Measurements from ENCODE around the gene ATG16L2.
"Not testable (repeated sequence)": the region's sequence is repeated elsewhere in the genome, so short reads cannot be mapped to it uniquely, and the experiment has no call there.

The ATG16L2 gene

DNA sequence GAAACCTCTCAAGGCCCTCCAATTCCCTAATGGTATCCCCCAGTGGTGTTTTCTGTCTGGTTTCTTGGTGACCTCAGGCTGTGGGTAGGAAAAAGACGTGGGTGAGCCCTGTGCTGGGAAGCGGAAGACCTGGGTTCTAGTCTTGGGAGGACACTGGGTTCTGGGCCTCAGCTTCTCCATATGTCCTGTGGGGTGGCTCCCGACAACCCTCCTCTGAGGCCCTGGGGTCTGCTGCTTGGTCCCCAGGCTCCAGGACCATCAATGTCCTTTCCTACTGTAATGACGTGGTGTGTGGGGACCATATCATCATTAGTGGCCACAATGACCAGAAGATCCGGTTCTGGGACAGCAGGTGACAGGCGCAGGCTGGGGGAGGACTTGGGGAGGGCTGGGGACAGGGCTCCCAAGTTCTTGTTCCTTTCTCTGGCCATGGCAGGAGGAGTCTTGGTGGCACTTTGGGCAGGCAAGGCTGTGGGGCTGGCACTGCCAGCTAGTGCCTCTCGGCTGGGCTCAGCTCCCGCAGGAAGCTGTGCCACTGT is 12.8 kb downstream of the ATG16L2 start:
- DNase-seq, result no peak

DNA sequence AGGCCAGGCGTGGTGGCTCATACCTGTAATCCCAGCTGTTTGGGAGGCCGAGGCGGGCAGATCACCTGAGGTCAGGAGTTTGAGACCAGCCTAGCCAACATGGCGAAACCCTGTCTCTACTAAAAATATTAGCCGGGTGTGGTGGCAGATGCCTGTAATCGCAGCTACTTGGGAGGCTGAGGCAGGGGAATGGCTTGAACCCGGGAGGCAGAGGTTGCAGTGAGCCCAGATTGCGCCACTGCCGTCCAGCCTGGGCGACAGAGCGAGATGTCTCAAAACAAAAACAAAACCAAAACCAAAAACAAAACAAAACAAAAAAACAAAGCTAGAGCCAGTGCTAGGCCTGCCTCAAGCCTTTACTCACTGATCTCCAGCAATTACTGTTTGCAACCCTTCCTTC is 13.4 kb downstream of the ATG16L2 start:
- DNase-seq, result not testable (repeated sequence)

DNA sequence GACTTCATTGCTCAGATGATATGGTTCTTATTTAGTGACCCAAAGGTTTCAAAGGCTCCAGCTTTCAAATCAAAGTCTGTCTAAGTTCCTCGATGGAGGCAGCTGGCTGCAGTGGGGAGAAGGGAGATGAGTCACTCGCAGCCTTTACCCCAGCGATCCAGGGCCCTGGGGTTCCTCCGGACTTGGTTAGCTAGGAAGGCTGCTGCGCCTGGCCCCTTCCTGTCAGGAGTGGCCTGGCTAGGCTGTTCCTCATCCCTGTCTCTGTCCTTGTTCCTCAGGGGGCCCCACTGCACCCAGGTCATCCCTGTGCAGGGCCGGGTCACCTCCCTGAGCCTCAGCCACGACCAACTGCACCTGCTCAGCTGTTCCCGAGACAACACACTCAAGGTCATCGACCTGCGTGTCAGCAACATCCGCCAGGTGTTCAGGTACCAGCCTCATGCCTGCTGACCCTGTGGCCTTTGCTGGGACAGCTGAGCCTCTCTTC is 13.9 kb downstream of the ATG16L2 start:
- no peak for DNase-seq

DNA sequence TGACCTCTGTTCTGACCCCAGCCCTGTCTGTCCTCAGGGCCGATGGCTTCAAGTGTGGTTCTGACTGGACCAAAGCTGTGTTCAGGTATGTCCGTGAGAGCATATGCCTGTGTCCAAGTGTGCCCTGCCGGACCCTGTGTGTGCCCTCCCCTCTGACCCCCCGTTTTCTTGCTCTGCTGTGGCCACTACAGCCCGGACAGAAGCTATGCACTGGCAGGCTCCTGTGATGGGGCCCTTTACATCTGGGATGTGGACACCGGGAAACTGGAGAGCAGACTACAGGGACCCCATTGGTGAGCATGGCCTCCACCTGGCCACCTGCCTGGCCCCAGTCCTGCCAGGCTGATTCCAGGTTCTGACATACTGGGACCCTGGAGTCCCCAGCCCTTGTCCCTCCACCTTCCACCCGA is 14.5 kb downstream of the ATG16L2 start:
- DNase-seq, result no peak

DNA sequence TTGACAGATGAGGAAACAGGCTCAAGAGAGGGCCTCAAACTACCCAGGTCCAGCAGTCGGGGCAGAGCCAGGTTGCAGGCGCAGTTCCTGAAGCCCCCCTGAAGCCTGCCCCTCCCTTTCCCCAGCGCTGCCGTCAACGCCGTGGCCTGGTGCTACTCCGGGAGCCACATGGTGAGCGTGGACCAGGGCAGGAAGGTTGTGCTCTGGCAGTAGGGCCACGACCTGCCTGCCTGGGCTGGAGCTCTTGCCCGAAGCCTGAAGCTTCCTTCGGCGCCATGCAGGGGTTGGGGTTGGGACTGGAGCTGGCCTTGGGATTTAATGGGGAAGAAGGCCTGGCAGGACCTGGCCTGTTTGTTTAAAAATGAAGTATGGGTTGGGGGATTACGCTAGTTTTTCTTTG is 15.0 kb downstream of the ATG16L2 start:
- no peak for DNase-seq

DNA sequence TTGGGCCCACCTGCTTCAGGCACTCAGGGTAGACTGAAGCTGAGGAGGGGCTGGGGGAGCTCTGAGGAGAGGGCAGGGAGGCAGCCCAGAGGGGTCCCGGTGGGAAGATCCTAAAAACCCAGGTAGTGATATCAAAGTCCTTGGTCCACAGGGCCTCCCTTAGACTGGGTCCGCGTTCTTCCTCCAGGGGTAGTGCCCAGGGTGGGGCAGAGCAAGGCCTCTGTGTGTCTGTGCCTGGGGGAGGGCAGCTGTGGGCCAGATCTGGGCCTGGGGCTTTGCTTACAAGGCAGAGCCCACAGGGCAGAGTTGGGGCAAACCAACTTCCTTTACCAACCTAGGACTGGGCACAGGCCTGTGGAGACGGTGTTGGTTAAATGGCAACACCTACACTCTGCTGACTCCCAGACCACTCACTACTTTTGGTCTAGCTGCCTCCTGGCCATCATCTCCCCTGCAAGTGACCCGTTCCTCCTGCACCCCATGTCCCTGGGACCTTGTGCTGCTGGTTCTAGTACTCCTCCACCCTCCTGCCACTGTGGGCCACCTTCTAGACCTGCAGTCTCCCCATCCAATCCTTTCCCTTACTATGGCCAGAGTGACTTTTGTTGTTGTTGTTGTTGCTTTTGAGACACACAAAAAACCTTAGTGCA is 15.8 kb downstream of the ATG16L2 start:
- no peak for DNase-seq

DNA sequence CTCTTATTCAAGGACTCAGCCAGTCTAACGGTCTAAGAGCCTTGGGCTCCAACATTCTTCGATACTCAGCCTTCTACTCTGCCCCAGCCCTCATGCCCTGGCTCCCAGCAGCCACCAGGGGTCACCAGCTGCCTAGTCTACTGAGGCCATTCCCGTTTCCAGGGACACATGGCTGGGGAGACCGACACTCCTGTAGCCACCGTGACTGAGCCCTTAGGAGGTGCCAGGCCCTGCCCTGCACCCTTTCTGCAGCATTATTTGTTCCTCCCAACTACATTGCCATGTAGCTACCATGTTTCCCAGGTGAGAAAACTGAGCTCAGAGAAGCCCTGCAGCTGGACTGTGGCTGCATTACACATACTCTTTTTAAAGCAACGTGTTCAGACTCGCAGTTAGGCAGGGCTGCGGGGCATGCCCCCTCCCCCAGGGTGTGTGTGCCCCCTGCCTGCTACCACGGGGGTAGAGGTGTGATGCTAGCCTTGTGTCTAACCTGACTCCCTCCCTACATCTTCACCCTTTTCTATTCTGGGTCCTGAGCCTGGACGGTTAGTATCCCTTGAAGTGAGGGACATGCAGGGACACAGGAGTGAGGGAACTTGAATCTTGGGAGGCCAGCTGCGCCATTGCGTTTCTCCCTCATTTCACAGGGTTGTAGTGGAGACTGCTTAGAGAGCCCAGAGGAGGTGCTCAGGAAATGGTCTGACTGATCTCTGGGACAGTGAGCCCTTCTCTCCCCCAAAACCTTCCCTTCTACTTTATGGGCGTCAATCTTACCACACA is 17.5 kb downstream of the ATG16L2 start:
- DNase-seq, result peak; percentile 85

DNA sequence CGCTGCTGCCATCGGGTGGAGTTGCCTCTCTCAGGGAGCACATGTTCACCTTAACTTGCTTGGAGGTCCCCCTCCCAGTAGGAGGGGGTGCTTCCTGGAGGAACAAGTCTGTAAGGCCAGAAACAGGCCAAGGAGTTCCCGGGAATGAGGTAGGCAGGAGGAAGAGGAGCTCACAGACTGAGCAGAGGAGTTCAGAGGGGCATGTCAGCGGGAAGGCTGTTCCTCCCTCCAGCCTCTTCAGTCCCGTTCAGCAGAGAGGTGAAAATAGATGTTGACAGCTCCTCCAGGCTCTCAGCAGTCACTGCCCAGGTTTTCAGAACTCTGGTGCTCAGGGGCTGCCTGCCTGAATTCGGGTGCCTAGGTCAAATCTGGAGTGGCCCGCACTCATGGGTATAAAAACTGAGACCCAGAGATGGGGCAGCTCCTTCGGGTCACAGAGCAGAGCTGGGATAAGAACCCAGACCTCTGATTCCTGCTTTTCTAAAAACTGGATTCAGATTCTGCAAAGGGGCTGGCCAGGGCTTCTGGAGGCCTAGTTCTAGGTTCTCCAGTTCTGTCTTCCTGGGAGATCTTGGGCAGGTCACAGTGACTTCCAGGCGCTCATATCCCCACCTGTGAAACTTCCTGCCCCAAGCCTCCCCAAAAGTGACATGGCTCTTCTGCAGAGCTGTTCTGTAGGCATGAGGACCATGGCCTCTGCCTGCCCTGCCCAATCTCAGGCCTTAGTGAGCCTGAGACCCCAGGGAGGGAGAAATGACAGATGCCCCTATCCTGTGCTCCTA is 18.3 kb downstream of the ATG16L2 start:
- DNase-seq, result no peak

DNA sequence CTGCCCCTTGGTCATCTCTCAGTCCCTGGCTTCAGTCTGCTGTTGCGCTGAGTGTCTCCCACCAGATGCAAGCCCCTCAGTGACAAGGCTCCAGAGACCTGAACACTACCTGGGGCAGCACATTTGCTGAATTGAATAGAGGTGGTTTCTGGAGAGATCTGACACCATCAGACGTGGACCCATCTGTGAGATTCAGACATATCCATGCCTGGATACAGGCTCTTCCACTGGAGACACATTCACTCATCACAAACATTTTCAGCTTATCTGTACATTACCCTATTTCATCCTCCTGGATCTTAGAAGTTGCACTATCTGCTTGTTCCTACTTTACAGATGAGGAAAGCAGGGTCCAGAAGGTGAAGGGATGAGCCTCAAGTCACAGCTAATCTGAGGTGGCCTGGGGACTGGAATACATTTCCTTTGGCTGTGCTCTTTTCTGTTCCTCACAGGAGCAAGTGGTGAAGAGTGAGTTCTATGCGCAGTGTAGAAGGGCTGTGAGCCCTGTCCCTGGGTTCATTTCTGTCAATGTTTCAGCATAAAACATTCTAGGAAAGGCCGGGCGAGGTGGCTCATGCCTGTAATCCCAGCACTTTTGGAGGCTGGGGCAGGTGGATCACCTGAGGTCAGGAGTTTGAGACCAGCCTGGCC is 19.0 kb downstream of the ATG16L2 start:
- DNase-seq, result no peak

DNA sequence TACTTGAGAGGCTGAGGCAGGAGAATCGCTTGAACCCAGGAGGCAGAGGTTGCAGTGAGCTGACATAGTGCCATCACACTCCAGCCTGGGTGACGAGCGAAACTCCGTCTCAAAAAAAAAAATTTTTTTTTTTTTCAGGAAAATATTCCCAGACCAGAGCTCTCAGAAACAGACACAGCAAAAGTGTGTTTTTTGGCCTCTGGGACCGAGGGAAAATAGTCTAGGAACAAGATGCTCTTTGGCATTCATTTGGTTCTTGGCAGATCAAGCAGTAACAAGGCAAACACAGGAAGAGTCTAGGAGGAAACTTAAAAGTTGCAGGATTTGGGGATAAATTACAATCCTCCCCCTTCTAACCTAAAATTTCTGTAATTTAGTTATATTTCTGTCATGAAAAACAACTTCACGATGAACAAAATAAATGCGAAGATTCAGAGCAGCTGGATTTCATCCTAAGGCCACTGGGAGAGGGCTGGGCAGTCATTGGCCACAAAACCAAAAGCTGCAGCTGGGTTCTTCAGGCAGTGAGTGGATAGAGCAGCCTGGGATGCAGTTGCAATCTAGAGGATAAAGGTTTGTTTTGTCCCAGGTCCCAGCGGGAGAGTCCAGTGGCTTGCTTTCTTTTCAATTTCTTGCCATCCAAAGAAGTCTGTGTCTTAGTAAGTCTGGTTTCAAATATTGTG is 19.7 kb downstream of the ATG16L2 start:
- DNase-seq, result no peak

DNA sequence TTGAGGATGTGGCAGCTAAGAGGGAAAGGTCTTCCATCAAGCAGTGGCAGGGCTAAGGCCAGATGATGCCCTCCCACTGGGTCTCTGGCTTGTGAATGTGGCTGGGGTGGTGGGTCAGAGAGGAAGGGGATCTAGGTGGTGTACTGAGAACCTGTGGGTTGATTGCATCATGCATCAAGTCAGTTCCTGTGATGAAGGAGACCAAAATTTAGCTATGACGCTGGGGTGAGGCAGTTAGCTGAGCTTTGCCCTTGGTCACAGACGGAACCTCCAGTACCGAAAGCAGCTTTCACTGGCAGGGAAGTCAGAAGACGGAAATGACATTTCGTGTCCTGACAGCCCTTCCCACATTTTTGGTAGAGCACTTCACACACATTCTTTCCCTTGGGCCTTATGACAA is 20.7 kb downstream of the ATG16L2 start:
- DNase-seq, result no peak

DNA sequence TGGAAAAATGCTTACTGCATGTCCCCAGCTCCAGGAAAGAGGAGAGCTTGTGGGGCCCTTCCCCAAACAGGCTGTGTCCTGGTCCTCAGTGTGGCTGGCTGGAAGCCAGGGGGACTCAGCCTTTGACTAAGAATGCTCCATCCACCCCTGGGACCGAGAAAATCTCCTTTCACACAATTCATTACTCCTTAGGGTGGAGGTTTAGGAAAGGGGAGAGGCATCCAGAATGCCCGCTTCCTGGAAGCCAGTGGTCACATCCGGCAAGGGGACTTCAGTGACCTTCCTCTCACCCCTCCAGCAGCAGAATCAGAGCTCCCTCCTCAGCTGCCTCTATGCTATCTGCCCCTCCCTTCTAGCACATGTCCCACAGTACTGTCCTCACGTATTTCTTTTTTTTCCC is 21.9 kb downstream of the ATG16L2 start:
- no peak for DNase-seq

DNA sequence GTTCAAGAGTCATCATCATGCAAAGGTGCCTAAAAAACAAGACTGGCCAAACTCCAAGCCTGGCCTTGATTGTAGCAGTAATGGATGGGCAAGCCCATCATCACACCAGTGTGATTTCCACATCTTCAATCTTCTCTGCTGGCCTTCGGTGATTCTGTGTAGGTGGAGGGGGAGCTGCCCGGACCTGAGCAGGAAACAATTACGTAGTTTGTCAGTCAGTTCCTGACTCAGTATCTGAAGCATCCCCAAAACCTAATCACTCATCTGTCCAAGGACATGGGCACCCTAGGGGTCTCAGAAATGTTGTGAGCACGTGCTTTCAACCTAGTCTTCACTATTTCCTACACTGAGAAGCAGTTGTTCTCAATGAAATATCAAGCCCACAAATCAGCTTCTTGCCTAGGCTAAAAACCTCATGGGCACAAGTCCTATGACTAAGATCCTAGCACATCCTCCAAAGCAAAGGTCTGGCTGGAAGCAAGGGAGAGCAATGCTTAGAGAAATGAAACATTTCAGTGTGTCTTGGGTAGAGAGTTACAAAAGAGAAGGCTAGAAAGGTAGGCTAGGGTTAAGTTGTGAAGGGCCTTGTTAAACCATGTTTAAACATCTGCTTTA is 24.6 kb downstream of the ATG16L2 start:
- no peak for DNase-seq

DNA sequence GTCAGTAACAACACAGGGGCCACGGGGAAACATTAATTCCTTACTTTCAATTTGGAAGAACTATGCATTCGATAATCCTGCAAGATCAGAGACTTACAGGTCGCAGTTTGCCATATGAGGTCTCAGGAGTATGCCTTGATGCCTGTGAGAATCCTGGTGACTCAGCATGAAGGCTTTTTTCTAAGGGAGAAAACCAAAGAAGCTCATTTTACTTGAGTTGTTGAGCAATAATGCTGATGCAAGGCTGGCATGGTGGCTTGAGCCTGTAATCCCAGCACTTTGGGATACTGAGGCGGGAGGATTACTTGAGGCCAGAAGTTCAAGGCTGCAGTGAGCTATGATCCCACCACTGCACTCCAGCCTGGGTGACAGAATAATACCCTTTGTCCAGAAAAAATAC is 26.6 kb downstream of the ATG16L2 start:
- no peak for DNase-seq

DNA sequence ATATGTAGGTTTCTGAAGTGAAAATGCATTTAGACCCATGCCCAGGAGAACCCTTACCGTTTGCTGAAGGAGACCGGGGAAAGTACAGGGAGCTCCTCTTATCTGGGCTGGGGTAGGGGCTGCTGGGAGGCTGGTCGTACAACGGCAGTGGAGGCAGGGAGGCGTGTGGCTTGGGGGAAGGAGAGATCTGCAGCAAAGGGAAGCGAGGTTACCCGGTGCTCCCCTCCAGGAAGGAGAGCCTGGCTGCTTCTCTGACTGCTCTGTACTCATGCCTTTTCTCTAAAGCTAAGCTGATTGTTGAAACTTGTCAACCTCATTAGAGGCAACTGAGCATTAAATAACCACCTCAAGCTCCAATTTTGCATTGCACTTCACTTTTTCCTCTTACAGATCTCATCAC is 27.2 kb downstream of the ATG16L2 start:
- no peak for DNase-seq

DNA sequence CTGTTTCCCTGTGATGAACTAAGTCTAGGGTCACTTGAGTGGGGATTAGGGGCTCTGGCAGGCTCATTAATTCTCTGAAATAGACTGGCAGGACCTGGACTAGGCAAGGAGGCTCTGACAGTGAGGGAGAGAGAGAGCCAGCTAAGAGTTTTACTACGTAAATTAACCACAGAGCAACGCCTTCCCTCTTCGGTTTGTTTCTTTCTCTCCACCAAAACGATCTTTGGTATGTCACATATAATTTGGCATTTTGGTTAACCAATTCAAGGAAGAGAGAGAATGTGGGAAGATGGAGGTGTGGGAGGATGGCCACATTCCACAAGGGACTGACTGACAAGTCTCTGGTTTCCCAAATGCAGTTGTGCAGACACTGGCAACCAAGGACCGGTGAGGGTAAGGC is 27.9 kb downstream of the ATG16L2 start:
- DNase-seq, result no peak

DNA sequence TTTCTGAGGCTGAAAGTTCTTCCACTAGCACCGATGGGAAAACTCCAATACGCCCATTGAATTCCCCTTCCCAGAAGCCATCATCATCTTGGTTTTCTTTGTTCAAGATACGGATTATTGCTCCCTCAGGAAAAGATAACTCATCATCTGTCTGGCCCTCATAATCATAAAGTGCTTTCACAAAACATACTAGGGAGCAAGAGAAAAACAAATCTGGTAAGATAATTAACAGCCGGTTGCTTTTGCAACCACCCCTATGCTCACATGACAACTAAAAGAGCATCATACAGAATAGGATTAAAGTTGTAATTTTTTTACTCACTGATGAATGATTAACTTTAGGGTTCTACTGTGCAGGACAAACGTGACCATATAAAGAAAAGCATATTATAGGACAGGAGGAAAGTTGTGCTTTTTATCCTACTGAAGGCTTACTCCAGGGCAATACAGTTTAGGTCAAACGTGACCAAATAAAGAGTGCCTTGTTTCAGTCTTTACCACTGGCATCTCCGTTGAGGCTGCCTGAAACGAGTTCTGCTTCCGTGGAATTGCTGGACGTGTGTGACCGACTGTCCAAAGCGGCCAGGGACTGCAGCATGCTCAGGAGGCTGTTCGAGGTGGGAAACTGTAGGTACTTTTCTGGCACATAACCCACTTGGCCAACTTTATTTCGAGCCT is 28.6 kb downstream of the ATG16L2 start:
- DNase-seq, result no peak

DNA sequence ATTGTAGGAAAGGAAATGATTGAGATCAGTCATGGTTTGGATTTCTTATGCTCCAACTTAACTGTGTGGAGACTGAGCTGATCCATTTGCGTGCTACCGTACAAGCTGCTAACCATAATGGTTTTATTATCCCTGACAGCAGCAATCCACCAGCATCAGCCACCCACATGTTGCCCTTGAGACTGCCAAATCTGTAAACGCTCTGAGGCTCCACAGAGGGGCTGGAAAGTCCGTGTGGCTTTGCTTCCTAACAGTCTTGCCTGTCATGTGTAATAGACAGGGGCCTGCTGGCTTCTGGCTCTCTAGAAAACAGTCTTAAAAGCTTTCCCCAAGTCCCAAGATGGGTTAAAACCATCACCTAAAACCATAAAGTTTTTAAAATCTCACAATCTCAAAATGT is 30.1 kb downstream of the ATG16L2 start:
- DNase-seq, result no peak

DNA sequence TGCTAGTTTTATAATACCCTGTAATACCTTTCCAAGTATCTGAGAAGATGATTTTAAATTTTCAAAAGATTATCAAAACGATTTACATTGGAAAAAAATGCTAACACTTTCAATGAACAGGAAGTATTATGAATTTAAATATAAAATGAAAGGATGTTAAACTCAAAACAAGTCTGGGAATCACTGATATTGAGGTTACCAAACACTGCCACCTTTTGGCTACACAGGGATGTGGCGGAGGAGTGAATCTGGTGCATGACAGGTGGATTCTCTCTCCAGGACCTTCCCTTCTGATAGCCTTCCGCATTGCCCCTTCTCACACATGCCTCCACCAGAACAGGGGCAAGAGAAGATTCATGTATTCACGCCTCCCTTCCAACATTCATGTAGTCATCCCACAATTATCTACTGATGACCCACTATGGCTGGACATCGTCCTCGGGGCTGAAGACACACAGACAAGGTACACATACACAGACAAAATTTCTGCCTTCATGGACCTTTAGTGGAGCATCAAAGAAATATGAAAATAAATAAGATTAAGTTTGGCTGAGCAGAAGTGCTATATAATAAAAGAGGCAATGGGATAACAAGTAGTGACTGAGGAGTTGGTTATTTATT is 34.7 kb downstream of the ATG16L2 start:
- DNase-seq, result no peak

DNA sequence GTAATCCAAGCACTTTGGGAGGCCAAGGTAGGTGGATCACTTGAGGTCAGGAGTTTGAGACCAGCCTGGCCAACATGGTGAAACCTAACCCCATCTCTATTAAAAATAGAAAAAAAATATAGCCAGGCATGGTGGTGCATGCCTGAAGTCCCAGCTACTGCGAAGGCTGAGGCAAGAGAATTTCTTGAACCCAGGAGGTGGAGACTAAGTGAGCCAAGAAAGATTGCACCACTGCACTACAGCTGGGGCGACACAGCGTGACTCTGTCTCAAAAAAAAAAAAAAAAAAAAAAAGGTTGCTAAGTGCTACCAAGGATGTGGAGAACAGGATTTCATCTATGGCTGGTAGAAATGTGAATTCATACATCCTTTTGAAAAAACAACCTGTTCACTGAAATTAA is 36.6 kb downstream of the ATG16L2 start:
- DNase-seq, result no peak

DNA sequence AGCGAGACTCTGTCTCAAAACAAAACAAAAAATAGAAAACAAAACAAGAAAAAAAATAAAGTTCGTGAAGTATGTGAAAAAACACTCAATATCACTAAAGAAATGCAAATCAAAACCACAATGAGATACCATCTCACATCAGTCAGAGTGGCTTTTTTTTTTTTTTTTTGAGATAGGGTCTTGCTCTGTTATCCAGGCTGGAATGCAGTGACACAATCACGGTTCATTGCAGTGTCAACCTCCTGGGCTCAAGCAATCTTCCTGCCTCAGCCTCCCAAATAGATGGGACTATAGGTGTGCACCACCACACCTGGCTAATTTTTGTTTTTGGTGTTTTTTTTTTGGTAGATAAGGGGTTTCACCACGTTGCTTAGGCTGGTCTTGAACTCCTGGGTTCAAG is 37.5 kb downstream of the ATG16L2 start:
- no peak for DNase-seq
